ENCODE results near the gene PDGFC.

PDGFC gene

GRCh38 chr4:156966836-156967235 is 4.8 kb downstream of the PDGFC start:
- peaks cover 4% of the 10 kb centered on the region; the same call in 1 of the 2 replicates for H3K4me1 ChIP-seq (ENCODE audit: insufficient read depth, low read length)
- no peak overlapping the region for H3K9ac ChIP-seq (ENCODE audit: low read depth, low read length)
- H3K9me3 ChIP-seq (ENCODE audit: control insufficient read depth, insufficient read depth, low read length): no peaks in the 10 kb centered on the region
- no peaks in the 10 kb centered on the region for H3K36me3 ChIP-seq (ENCODE audit: insufficient read depth, low read length)

GRCh38 chr4:156963419-156963818 is 8.2 kb downstream of the PDGFC start:
- no peaks in the 10 kb centered on the region for H3K9me3 ChIP-seq (ENCODE audit: control insufficient read depth, insufficient read depth, low read length)
- no peaks in the 10 kb centered on the region for H3K4me1 ChIP-seq (ENCODE audit: insufficient read depth, low read length)
- no peak overlapping the region for H3K9ac ChIP-seq (ENCODE audit: low read depth, low read length)
- no peaks in the 10 kb centered on the region for H3K36me3 ChIP-seq (ENCODE audit: insufficient read depth, low read length)

- no peaks in the 10 kb centered on the region for H3K36me3 ChIP-seq (ENCODE audit: insufficient read depth, low read length)
- no peaks in the 10 kb centered on the region for H3K9me3 ChIP-seq (ENCODE audit: control insufficient read depth, insufficient read depth, low read length)
- no peaks in the 10 kb centered on the region for H3K4me1 ChIP-seq (ENCODE audit: insufficient read depth, low read length)
- H3K9ac ChIP-seq (ENCODE audit: low read depth, low read length): no peak overlapping the region
These were observed 9.0 kb downstream of the PDGFC start for GRCh38 chr4:156962528-156962974.

- no peak overlapping the region for H3K9ac ChIP-seq (ENCODE audit: low read depth, low read length)
- H3K9me3 ChIP-seq (ENCODE audit: control insufficient read depth, insufficient read depth, low read length): no peaks in the 10 kb centered on the region
- no peaks in the 10 kb centered on the region for H3K4me1 ChIP-seq (ENCODE audit: insufficient read depth, low read length)
- no peaks in the 10 kb centered on the region for H3K36me3 ChIP-seq (ENCODE audit: insufficient read depth, low read length)
These were observed 9.6 kb downstream of the PDGFC start for GRCh38 chr4:156962058-156962358.

GRCh38 chr4:156961196-156962057 is 10.2 kb downstream of the PDGFC start:
- Histone ChIP-seq H3K36me3 (ENCODE audit: insufficient read depth, low read length) (no peaks in the 10 kb centered on the region), H3K4me1 (ENCODE audit: insufficient read depth, low read length) (no peaks in the 10 kb centered on the region), H3K9me3 (ENCODE audit: control insufficient read depth, insufficient read depth, low read length) (no peaks in the 10 kb centered on the region), H3K9ac (ENCODE audit: low read depth, low read length) (no peak overlapping the region)

- Histone ChIP-seq H3K9ac (ENCODE audit: low read depth, low read length) (no peak overlapping the region), H3K9me3 (ENCODE audit: control insufficient read depth, insufficient read depth, low read length) (no peaks in the 10 kb centered on the region), H3K36me3 (ENCODE audit: insufficient read depth, low read length) (no peaks in the 10 kb centered on the region), H3K4me1 (ENCODE audit: insufficient read depth, low read length) (no peaks in the 10 kb centered on the region)
These were observed 12.3 kb downstream of the PDGFC start for GRCh38 chr4:156959298-156959702.

GRCh38 chr4:156958276-156959074 is 13.1 kb downstream of the PDGFC start:
- H3K9me3 ChIP-seq (ENCODE audit: control insufficient read depth, insufficient read depth, low read length): no peaks in the 10 kb centered on the region
- no peaks in the 10 kb centered on the region for H3K4me1 ChIP-seq (ENCODE audit: insufficient read depth, low read length)
- no peak overlapping the region for H3K9ac ChIP-seq (ENCODE audit: low read depth, low read length)

GRCh38 chr4:156957556-156957955 is 14.0 kb downstream of the PDGFC start:
- no peaks in the 10 kb centered on the region for H3K36me3 ChIP-seq (ENCODE audit: insufficient read depth, low read length)
- no peaks in the 10 kb centered on the region for H3K4me1 ChIP-seq (ENCODE audit: insufficient read depth, low read length)
- no peak overlapping the region for H3K9ac ChIP-seq (ENCODE audit: low read depth, low read length)
- no peaks in the 10 kb centered on the region for H3K9me3 ChIP-seq (ENCODE audit: control insufficient read depth, insufficient read depth, low read length)

More at GRCh38 chr4:156958276-156959074, 13.1 kb downstream of the PDGFC start:
- no peaks in the 10 kb centered on the region for H3K36me3 ChIP-seq (ENCODE audit: insufficient read depth, low read length)

GRCh38 chr4:156956826-156957368 is 14.7 kb downstream of the PDGFC start:
- no peaks in the 10 kb centered on the region for H3K9me3 ChIP-seq (ENCODE audit: control insufficient read depth, insufficient read depth, low read length)
- no peaks in the 10 kb centered on the region for H3K36me3 ChIP-seq (ENCODE audit: insufficient read depth, low read length)
- no peak overlapping the region for H3K9ac ChIP-seq (ENCODE audit: low read depth, low read length)
- H3K4me1 ChIP-seq (ENCODE audit: insufficient read depth, low read length): no peaks in the 10 kb centered on the region

GRCh38 chr4:156956359-156956758 is 15.2 kb downstream of the PDGFC start:
- Histone ChIP-seq H3K9me3 (ENCODE audit: control insufficient read depth, insufficient read depth, low read length) (no peaks in the 10 kb centered on the region), H3K4me1 (ENCODE audit: insufficient read depth, low read length) (no peaks in the 10 kb centered on the region), H3K36me3 (ENCODE audit: insufficient read depth, low read length) (no peaks in the 10 kb centered on the region), H3K9ac (ENCODE audit: low read depth, low read length) (no peak overlapping the region)

GRCh38 chr4:156954587-156954986 is 17.0 kb downstream of the PDGFC start:
- H3K4me1 ChIP-seq (ENCODE audit: insufficient read depth, low read length): no peaks in the 10 kb centered on the region
- no peak overlapping the region for H3K9ac ChIP-seq (ENCODE audit: low read depth, low read length)
- no peaks in the 10 kb centered on the region for H3K36me3 ChIP-seq (ENCODE audit: insufficient read depth, low read length)
- no peaks in the 10 kb centered on the region for H3K9me3 ChIP-seq (ENCODE audit: control insufficient read depth, insufficient read depth, low read length)

GRCh38 chr4:156953951-156954350 is 17.6 kb downstream of the PDGFC start:
- Histone ChIP-seq H3K9me3 (ENCODE audit: control insufficient read depth, insufficient read depth, low read length) (no peaks in the 10 kb centered on the region), H3K4me1 (ENCODE audit: insufficient read depth, low read length) (no peaks in the 10 kb centered on the region), H3K36me3 (ENCODE audit: insufficient read depth, low read length) (no peaks in the 10 kb centered on the region), H3K9ac (ENCODE audit: low read depth, low read length) (no peak overlapping the region)

GRCh38 chr4:156953001-156953400 is 18.6 kb downstream of the PDGFC start:
- no peaks in the 10 kb centered on the region for H3K36me3 ChIP-seq (ENCODE audit: insufficient read depth, low read length)
- H3K9me3 ChIP-seq (ENCODE audit: control insufficient read depth, insufficient read depth, low read length): no peaks in the 10 kb centered on the region
- H3K9ac ChIP-seq (ENCODE audit: low read depth, low read length): no peak overlapping the region
- no peaks in the 10 kb centered on the region for H3K4me1 ChIP-seq (ENCODE audit: insufficient read depth, low read length)

GRCh38 chr4:156952078-156952759 is 19.4 kb downstream of the PDGFC start:
- H3K4me1 ChIP-seq (ENCODE audit: insufficient read depth, low read length): no peaks in the 10 kb centered on the region
- no peaks in the 10 kb centered on the region for H3K36me3 ChIP-seq (ENCODE audit: insufficient read depth, low read length)
- H3K9me3 ChIP-seq (ENCODE audit: control insufficient read depth, insufficient read depth, low read length): no peaks in the 10 kb centered on the region
- no peak overlapping the region for H3K9ac ChIP-seq (ENCODE audit: low read depth, low read length)
